IPS-NIHi11 (cell line): ENCODE data around the gene CEP72.
"Not testable (repeated sequence)": the region's sequence is repeated elsewhere in the genome, so short reads cannot be mapped to it uniquely, and the experiment has no call there.

Experiments
- DNase-seq: peaks from one replicate; pipeline ENCODE4 v3.0.0; 2012; ENCODE audit warnings: mixed read lengths, low spot score

Gene CEP72

DNA sequence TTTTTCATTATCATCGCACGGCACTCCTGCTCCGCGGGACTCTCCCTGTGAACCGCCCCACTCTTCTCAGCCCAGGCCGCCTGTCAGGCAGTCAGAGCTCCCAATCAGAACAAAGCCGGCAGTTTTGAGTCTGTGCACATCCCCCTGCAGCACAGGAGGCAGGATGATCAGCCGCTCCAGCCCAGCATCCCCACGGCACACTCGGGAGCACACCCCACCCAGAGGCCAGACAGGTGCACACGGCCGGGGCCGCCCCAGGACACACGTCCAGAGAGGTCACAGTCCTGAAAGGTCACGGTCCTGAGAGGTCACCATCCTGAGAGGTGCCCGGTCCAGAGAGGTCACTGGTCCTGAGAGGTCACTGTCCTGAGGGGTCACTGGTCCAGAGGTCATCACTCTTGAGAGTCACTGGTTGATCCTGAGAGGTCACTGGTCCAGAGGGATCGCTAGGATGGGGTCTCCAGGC, 72.6 kb downstream of the CEP72 start:
- DNase-seq, result no peak

DNA sequence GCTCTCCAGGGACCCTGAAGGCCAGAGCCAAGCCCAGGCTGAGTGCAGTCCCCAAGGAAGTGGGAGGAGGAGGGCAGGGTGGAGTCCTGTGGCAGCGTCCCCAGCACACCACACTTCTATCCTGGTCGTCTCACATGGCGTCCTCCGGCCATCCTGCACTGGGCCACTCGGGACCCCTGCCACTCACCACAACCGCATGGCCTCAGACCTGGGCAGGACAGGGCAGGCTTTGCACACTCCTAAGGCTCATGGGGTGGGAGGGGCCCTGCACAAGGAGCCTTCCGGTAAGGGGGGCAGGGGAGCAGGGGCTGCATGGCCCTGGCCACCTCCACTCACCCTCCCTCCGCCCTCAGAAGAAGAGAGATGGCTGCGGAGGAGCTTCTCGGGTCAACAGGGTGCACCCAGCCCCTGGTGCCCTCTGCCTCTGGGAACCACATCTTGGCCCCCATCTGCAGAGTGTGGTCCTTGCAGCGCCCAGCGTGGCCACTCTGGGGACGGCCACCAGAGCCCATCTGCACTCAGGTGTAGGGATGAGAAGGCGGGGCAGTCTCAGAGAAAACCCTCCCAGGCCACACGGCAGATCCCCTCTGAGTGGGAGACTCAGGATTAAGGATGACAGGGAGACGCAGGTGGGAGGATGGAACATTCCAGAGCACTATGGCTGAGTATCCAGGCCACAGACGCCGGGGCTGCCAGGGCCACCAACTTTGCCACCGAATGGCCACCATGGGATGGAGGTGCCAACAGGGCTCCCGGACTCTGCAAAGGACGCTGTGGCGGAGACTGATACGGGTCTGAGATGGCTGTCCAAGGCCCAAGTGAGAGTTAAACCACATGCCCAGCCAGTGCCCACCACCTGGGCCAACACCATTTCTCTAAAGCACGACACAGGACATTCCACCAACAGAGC, 73.4 kb downstream of the CEP72 start:
- no peak for DNase-seq

DNA sequence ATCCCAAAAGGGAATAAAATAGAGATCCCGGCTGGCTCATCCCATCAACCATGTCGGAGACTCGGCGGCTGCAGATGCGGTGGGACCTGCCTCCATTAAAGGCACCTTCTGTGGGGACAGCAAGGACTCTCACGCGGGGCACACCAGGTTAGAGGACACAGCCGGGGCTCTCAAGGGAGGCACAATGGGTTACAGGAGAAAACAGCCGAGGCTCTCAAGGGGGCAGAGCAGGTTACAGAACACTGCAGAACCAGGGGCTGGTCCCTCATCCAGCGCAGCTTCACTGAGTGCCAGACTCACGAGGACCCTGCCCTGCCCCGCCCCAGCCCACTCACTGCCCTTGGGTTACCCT, 74.0 kb downstream of the CEP72 start:
- DNase-seq, result not testable (repeated sequence)

DNA sequence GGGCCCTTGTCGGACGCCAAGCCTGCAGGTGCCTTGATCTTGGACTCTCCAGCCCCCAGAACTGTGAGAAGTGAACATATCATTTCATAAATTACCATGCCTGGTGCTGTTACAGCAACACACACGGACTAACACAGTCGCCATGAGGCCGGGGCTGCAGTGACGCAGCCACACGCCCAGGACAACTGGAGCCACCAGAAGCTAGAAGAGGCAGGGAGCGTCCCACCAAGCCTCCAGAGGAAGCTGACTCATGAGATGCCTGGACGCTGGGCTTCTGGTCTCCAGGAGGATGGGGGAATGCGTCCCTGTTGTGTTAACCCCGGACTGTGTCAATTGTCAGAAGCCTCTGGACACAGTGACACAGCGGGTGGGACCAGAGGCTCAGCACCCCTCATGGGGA, 74.8 kb downstream of the CEP72 start:
- DNase-seq, result not testable (repeated sequence)

DNA sequence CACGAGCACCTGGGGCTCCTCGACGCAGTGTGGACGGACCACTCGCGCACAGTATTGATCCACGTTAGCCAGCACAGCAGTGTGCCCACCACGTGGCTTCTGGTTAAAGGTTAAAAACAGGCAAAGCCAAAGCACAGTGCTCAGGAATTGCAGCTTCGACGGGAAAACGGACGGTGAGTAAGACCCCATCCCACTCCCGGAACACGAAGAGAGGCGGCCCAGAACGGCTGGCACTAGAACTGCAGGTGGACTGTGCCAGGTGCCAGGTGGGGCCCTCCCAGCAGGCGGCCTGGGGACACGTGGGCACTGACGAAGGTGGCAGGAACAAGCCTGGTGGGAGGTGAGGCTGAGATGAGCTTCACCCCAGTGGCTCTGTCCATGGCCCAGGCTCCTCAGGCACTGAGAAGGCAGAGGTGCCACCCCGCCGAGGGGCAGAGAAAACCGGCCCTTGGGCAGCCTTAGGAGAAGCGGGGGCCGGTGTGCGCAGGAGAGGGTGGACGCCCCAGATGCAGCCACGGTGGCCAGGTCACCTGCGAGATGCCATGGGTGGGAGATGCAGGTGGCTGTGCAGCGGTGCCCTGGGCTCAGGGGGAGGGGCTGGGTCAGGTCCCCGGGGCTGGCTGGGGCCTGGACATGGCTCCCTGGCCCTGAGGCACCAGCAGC, 76.3 kb downstream of the CEP72 start:
- not testable (repeated sequence) for DNase-seq

DNA sequence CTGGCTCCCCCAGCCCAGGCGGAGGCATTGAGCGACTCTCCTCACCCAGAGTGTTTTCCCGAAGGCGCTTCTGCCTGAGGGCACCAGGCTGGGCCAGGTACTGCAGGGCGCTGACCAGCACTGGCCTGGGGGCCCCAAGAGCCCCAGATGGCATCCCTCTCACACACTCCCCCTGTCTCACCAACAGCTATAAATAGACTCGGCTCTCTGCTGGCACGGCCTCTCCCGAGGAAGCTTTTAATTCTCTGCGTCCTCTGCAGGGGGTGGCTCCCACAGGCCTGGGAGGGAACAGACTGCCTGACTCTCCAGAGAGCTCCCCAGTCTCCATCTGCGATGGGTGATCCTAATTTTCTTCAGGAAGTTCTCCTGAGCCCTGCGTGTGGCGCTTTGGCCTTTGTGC, 78.2 kb downstream of the CEP72 start:
- not testable (repeated sequence) for DNase-seq

DNA sequence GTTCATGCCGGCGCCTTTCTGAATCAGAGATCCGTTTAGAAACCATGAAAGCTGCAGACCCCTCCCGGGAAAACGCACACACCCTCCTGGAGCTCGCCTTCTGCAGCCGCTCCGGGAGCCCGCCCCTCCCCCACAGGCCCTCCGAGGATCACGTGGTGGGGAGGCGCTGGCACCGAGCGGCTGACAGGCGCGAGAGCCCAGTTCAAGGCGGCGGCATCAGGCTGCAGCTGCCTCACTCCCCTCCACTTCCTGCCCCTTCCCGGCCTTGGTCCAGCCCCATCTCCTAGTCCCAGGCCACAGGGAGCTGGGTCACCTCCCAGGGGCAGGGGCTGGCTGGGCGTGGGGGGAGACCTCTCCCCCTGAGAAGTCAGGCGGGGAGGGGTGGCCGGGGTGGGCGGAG, 78.9 kb downstream of the CEP72 start:
- not testable (repeated sequence) for DNase-seq

DNA sequence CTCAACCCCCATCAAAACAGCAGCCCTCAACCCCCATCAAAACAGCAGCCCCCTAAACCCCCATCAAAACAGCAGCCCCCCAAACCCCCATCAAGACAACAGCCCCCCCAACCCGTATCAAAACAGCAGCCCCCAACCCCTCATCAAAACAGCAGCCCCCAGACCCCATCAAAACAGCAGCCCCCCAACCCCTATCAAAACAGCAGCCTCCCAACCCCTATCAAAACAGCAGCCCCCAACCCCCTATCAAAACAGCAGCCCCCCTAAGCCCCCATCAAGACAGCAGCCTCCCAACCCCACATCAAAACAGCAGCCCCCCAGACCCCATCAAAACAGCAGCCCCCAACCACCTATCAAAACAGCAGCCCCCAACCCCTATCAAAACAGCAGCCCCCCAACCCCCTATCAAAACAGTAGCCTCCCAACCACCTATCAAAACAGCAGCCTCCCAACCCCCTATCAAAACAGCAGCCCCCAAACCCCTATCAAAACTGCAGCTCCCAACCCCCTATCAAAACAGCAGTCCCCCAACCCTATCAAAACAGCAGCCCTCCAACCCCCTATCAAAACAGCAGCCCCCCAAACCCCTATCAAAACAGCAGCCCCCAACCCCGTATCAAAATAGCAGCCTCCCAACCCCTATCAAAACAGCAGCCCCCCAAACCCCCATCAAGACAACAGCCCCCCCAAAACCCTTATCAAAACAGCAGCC, 79.8 kb downstream of the CEP72 start:
- DNase-seq, result no peak

DNA sequence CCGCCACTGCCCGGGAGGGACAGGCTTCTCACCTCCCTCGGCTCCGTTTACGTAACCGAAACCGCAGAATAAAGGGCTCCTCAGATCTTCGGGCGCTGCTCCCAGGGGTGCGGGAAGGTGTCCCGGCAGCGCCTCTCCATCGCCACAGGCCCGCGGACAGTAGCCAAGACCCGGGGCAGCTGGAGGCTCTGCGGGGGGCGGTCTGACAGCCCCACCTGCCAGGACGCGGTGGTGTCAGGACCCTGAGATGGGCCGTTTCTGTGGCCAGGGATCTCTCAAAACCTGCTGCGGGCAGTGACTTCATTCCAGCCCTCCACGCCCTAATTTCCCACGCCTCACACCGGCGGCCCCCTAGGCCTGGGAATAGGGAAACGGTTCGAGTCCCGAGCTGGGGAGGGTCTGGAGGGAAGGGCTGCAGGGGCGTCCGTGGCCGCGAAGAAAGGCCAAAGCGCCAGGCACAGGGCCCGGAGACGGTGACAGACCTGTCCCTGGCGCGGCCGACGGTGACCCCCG, 80.4 kb downstream of the CEP72 start:
- DNase-seq, result not testable (repeated sequence)

DNA sequence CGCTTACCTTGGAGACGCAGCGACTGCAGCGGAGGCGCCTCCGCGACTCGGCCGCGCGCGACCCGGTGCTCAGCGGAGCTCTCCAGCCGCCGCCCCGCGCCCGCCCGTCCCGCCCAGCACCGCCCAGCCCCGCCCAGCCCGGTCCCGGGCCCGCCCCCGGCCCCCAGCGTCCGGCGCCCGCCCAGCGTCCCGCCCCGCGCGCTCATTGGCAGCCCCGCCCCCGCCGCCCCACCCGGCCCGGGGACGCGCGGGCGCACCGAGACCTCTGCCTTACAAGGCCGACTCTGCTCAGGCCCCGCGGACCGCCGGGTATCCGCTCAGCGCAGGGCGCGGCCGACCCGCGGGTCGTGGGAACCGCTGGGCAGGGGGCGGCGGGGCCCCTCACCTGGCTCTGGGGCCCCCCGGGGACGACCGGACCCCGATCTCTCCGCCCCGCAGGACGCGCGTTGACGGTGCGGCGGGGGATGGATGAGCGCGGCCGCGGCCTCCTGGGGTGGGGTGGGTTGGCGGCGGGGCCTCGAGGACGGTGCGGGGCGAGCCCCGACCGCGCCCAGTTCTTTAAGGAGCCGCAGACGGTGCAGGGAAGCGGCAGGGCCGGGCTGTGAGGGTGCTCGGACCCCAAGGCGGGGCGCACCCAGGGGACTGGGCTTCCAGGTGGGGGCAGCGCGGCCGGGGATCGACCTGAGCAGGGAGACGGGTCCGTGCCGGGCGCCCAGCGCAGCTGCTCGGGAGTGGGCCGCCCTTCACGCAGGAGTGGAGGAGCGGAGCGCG, 81.3 kb downstream of the CEP72 start, which contains the start of gene TPPP:
Gene TPPP, minus strand, starts transcription at position 82 of the 771 bp plus-strand sequence. CDS start 15,292 bp downstream, outside the sequence.
- DNase-seq, result peak; percentile 92

DNA sequence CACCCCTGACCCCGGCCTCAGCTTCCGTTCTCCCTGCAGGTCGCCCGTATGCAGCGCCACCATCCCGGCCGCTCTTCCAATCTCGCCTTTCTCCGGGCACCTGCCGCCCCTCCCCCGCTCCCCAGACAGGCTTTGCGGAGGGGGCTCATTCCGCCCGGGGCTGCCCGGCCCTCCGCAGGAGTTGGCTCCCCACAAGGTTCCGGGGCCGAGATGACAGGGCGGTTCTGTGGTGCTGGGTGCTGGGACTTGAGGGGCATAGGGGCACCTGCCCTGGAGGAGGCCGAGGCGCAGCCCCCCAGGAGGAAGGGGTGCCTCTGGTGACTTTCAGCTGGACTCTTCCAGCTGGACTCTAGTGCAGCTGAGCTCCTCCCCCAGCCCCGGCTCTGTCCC, 81.9 kb downstream of the CEP72 start:
- not testable (repeated sequence) for DNase-seq

DNA sequence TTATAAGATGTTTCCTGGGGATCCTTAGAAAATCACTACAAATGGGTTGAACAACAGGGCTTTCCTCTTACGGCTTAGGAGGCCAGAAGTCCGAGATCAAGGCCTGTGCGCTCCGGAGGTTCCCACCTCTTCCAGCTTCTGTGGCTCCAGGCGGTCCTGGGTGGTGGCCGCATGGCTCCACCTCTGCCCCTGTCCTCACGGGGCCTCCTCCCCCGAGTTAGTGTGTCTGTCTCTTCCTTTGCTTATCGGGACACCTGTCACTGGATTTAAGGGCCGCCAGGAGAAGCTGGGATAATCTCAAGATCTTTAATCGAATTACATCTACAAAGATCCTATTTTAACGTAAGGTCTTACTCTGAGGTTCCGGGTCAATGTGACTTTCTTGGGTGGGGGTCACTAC, 83.3 kb downstream of the CEP72 start:
- not testable (repeated sequence) for DNase-seq

DNA sequence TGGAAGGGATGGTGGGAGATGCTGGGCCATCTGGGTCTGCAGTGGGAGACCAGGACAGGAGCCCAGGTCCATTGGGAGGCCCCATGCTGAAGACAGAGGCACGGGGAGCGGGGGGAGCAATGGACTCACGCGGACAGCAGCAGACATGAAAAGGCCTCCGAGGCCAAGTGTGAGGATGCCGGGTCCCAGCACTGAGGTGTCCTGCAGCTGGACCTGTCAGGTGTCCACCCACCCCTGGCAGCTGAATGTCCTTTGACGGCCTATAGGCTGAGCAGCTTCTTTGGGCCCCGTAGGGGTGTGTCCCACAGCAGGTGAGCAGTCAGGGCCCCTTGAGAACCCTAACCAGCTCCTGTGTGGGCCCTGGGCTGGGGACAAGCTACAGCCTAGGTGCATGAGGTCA, 84.1 kb downstream of the CEP72 start:
- DNase-seq, result not testable (repeated sequence)

DNA sequence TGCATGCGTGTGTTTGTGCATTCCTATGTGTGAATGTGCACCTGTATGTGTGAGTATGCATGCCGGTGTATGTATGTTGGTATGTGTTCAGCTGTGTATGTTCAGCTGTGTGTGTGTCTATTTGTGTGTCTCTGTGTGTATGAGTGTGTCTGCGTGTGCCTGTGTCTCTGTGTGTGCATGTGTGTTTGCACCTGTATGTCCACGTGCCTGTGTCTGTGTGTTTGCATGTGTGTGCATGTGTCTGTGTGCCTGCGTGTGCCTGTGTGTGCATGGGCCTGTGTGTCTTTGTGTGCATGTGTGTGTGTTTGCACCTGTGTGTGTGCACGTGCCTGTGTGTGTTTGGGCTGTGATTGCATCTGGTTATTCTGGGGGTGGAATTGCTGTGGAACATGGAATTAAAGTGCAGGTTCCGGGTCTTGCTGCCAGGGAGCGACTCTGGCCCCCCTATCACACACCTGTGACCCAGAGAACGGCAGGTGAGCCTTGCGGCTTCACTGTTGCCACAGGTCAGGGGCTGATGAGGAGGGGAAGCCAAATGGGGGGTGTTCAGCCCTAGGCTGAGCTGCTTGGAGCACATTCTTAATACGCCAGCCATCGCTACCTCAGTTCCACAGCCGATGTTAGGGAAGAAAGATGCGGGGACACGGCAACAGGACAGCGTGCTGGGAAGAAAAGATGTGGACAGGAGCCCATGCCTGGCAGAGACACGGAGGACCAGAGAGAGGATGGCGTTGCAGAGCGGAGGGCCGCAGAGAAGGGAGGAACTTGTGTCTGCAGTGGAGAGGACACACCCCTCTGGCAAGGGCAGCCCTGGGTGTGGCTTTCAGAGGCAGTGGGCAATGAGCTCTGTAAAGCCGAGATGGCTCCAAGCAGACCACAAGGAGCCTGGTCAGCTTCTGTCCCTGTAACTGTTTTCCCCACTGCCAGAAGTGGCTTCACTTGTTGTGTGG, 84.9 kb downstream of the CEP72 start:
- not testable (repeated sequence) for DNase-seq
